PFSK-1 (cell line): Measurements from ENCODE around the gene HYAL3.

Source experiments
- FOXP2 ChIP-seq: optimal IDR thresholded peaks from 2 replicates; pipeline ENCODE3; 2011; ENCODE audit warnings: borderline replicate concordance, control low read depth, inconsistent platforms; ENCODE audit not compliant: insufficient read depth; ENCODE audit errors: extremely low read length, extremely low read depth
- POLR2AphosphoS5 ChIP-seq: IDR thresholded peaks from 2 replicates; pipeline ENCODE4 v1.6.1; 2012; ENCODE audit warnings: low read depth, mild to moderate bottlenecking, control low read depth, low read length, moderate library complexity
- REST ChIP-seq, 2 experiments: IDR thresholded peaks; 2 replicates each; pipeline versions ENCODE4 v1.6.1 to v1.8.0; 2011 to 2012; ENCODE audit warnings: low read depth in 2 of 2, low read length in 2 of 2, control low read depth in 1 of 2, inconsistent platforms in 1 of 2, mild to moderate bottlenecking in 1 of 2, moderate library complexity in 1 of 2; ENCODE audit not compliant: insufficient read depth in 1 of 2
- SIN3A ChIP-seq: IDR thresholded peaks from 2 replicates; pipeline ENCODE4 v1.6.1; 2012; ENCODE audit warnings: mild to moderate bottlenecking, low read length, moderate library complexity, borderline replicate concordance; ENCODE audit not compliant: insufficient read depth
- TAF1 ChIP-seq: IDR thresholded peaks from 2 replicates; pipeline ENCODE4 v1.6.1; 2012; ENCODE audit warnings: low read length, control low read depth, borderline replicate concordance; ENCODE audit not compliant: insufficient read depth

Gene HYAL3

GRCh38 chr3:50295553-50296431, 3.4 kb downstream of the HYAL3 start:
- TF ChIP-seq FOXP2 (no peak), SIN3A (no peak), POLR2AphosphoS5 (no peak), REST (IDR thresholded peaks at IDR 0.05; ENCODE audit: insufficient read depth in 1 of 2, low read depth in 2 of 2, low read length in 2 of 2) (no peak), TAF1 (no peak)

DNA sequence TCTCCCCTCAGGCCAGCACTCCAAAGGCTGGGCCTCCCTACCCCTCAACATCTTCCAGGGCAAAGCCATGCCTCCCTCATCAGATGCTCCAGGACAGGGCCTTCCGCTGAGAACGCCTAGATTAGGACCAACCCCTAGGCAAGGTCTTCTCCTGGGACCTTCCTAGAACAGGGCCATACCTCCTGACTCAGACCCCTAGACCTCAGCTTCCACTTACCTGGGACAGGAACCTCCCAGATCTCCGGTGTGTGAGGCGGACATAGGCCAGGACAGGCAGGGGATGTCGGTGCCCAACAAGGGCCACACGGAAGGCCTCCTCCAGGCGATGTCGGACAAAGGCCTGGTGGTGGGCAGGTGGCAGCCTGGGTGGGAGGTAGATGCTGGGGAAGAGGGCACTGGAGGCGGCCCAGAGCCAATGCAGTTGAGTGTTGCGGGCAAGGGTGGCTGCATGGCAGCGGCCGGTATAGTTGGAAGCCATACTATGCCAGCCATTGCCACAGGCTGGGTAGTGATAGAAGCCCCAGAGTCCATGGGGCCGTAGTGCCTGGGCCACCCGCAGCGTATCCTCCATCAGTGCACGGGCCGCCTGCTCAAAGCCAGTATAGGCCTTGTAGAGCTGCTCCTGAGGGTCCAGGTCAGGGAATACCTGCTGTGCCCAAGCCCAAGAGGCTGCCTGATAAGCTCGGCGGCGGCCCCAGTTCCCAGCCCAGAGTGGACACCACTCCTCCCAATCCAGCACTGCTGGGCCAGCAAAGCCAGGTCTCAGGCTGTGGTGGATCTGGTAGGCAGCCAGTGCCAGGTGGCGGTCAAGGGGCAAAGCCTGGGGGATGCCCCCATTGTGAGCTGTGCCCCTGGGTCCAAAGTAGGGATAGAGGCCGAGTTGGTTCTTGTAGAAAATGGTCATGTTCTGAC, 4.5 kb downstream of the HYAL3 start:
- no peak for TF ChIP-seq TAF1
- no peak for TF ChIP-seq SIN3A
- TF ChIP-seq REST (IDR thresholded peaks at IDR 0.05; ENCODE audit: insufficient read depth in 1 of 2, low read depth in 2 of 2, low read length in 2 of 2): no peak
- TF ChIP-seq POLR2AphosphoS5: no peak
- TF ChIP-seq FOXP2: no peak

DNA sequence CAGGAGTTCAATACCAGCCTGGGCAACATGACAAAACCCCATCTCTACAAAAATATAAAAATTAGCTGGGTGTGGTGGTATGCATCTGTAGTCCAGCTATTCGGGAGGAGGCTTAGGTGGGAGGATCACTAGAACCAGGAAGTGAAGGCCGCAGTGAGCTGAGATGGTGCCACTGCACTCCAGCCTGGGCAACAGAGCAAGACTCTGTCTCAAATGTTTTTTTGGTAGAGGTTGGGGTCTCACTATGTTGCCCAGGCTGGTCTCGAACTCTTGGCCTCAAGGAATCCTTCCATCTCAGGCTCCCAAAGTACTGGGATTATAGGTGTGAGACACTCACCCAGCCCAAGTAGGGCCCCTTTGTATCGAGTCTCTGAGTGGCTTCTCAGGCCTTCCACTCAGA, 5.1 kb downstream of the HYAL3 start:
- TF ChIP-seq FOXP2 (no peak), SIN3A (no peak), REST (IDR thresholded peaks at IDR 0.05; ENCODE audit: insufficient read depth in 1 of 2, low read depth in 2 of 2, low read length in 2 of 2) (no peak), POLR2AphosphoS5 (no peak), TAF1 (no peak)

DNA sequence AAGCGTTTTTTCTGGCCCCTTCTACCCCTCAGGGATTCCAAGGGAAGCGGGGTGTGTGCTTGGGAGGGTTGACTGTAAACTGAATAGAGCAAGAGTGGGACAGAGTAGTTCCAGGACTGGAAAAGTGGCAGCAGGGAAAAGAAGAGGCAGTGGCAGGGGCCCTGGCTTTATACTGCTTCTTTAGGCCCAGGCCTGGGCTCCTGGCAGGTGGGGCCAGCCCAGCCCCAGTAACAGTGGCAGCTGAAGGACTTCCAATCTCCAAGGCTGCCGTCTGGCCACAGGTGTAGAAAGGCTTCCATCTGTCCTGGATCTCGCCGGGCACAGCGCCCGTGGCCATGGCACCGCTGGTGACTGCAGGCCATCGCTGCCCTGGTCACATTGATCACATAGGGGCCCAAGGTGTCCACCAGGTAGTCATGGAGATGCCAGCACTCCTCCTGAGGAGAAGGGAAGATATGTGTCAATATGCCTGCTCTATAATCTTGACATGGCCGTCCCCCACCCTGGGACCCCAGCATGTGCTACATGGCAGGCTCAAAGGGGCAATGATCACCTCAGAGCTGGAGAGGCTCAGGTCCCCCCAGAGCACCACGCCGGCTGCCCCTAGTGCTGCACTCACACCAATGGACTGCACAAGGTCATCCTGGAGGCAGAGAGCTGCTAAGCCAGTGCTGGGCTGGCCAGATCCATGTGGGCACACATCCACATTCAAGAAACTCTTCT, 6.0 kb downstream of the HYAL3 start:
- no peak for TF ChIP-seq POLR2AphosphoS5
- TF ChIP-seq REST (IDR thresholded peaks at IDR 0.05; ENCODE audit: insufficient read depth in 1 of 2, low read depth in 2 of 2, low read length in 2 of 2): no peak
